Measurements from ENCODE around the gene CRELD2. TPM values are rescaled to one million over a fixed set of nuclear protein-coding genes. Genes with fewer than 3 reads are reported as not detected.
A peak's percentile ranks its signal among the peaks of the same experiment; 100 is the strongest.

The CRELD2 gene
- total RNA-seq, 6 experiments from 2014 or later, result 26.0 to 56.4 (median 47.8) TPM

DNA sequence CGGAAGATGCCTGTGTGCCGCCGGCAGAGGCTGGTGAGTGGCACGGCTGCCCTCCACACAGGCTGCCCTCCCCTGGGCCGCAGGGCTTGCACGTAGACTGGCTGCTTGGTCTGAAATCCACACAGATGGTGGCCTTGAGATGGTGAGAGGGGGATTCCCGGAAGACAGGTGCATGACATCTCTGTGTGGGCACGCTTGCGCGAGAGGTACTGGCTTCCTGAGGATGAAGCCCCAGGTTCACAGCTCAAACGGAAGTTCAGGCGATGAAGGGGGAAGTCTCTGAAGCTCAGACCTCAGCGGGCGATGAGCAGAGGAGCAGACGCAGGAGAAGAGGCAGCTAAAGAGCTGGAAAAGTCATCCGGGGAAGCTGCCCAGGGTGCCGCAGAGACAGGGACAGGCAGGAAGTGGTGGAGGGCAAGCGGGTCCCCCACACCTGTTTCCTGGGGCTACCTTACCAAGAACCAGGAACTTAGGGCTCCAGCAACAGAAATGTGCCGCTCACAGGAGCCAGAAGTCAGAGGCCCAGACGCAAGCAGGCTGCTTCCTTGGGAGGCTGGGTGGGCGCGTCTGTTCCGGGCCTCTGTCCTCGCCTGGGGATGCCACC lies 7.2 kb downstream of the CRELD2 start:
- peaks cover 0 to 10% (median 5%) of the 10 kb centered on the region in 4 donors for H3K36me3 ChIP-seq
- no peak overlapping the region for H3K4me3 ChIP-seq
- no peaks in the 10 kb centered on the region for H3K9me3 ChIP-seq
- WGBS (ENCODE audit: insufficient coverage, low coverage, low lambda C conversion rate, missing lambda C conversion rate), result 77% methylated on average over 12 of the region's 24 CpGs
- no peak for ATAC-seq
- intact Hi-C loops (cut with DNase I), result loop anchor here in 1 of 2 donors (5.0 to 10.0 kb wide), 2 partner anchors 107 to 161 kb away; no protein-coding TSS in a partner anchor
- H3K27me3 ChIP-seq, result no peaks in the 10 kb centered on the region
- peak overlapping the region in 1 of 3 donors; percentile 13 for H3K27ac ChIP-seq
- H3K4me1 ChIP-seq, result peaks cover 0 to 4% (median 2%) of the 10 kb centered on the region in 4 donors
- peak in 1 of 3 donors; percentile 34 for DNase-seq
- no peak for TF ChIP-seq POLR2A (IDR thresholded peaks at IDR 0.05)
- TF ChIP-seq, protein P1, sequence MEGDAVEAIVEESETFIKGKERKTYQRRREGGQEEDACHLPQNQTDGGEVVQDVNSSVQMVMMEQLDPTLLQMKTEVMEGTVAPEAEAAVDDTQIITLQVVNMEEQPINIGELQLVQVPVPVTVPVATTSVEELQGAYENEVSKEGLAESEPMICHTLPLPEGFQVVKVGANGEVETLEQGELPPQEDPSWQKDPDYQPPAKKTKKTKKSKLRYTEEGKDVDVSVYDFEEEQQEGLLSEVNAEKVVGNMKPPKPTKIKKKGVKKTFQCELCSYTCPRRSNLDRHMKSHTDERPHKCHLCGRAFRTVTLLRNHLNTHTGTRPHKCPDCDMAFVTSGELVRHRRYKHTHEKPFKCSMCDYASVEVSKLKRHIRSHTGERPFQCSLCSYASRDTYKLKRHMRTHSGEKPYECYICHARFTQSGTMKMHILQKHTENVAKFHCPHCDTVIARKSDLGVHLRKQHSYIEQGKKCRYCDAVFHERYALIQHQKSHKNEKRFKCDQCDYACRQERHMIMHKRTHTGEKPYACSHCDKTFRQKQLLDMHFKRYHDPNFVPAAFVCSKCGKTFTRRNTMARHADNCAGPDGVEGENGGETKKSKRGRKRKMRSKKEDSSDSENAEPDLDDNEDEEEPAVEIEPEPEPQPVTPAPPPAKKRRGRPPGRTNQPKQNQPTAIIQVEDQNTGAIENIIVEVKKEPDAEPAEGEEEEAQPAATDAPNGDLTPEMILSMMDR (IDR thresholded peaks at IDR 0.05), result no peak

DNA sequence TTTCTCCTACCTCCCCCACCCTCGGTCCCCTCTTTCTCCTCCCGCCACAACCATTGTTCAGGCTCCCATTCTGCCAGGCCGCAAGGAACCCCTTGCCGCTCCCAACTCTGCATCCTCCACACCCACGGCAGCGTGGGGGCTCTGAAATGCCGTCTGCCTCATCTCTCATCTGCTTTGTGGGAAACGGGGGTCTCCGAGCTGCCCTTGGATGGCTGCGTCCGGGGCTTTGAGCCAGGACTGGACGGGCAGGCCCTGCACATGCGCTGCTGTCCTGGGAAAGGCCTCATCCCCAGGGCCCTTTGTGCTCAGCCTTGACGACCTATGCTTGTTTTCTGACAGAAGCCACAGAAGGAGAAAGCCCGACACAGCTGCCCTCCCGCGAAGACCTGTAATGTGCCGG lies 8.5 kb downstream of the CRELD2 start:
- DNase-seq, result no peak
- ATAC-seq, result no peak
- intact Hi-C loops (cut with DNase I), result loop anchor here in 1 of 2 donors (5.0 to 10.0 kb wide), 2 partner anchors 105 to 162 kb away; no protein-coding TSS in a partner anchor
- Histone ChIP-seq H3K36me3 (peaks cover 0 to 5% (median 2%) of the 10 kb centered on the region in 4 donors), H3K27ac (no peak overlapping the region), H3K4me1 (peaks cover 0 to 11% (median 6%) of the 10 kb centered on the region in 4 donors), H3K27me3 (no peaks in the 10 kb centered on the region), H3K9me3 (no peaks in the 10 kb centered on the region), H3K4me3 (no peak overlapping the region)
- 88% methylated on average over 7 of the region's 18 CpGs for WGBS (ENCODE audit: insufficient coverage, low coverage, low lambda C conversion rate, missing lambda C conversion rate)
- TF ChIP-seq POLR2A (IDR thresholded peaks at IDR 0.05), result no peak
- TF ChIP-seq, protein P1 (IDR thresholded peaks at IDR 0.05), result no peak

DNA sequence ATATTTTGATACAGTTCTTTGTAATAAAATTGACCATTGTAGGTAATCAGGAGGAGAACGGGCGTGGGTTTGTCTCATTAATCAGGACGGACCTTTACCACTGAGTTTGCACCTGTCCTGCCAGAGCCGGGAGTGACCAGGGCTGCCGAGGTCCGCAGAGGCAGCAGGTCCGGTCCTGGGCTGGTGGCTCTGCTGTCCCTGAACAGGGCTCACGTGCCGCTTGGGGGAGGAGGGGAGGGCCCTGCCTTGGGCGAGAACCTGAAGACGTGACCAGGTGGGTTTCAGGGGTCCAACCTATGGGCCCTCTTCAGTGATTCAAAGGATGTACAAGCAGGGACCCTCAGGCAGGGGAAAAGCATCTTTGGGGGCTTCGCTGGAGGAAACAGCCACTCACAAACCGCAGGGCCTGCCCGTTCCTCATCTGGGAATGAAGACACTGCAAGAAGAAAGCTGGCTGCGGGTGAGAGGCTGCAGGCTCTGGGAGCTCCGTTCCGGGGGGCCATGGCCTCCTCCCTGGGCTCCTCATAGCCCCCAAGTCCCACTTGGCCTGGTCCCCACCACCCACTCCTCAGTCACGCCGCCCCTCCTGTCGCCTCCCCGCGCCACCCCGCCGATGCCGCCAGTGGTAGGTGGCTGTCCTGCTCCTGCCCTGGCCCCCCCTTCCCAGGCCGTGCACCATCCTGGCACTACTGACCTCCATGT lies 9.2 kb downstream of the CRELD2 start:
- WGBS (ENCODE audit: insufficient coverage, low coverage, low lambda C conversion rate, missing lambda C conversion rate), result 80% methylated on average over 5 of the region's 26 CpGs
- TF ChIP-seq, protein P1 (IDR thresholded peaks at IDR 0.05), result no peak
- no peak for TF ChIP-seq POLR2A (IDR thresholded peaks at IDR 0.05)
- intact Hi-C loops (cut with DNase I), result loop anchor here (2.0 to 10.0 kb wide), 3 partner anchors 105 to 163 kb away; no protein-coding TSS in a partner anchor

DNA sequence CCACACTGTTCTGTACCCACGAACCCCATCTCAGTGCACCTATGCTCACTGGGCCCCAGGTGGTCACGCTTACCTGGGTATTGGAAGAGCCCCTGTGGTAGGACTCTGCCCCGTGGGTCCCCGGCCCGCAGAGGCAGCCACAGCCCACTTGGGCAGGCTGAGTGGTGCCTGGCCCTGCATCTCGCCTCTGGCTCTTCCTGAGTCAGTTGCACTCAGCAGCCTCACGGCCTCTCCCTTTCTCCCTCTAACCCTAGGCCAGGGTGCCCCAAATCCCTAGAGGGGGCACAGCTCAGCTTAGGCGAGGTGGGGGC lies 9.7 kb downstream of the CRELD2 start:
- Histone ChIP-seq H3K4me1 (peaks cover 0 to 11% (median 6%) of the 10 kb centered on the region in 4 donors), H3K36me3 (peaks cover 0 to 5% (median 2%) of the 10 kb centered on the region in 4 donors), H3K27ac (no peak overlapping the region), H3K27me3 (no peaks in the 10 kb centered on the region), H3K9me3 (no peaks in the 10 kb centered on the region), H3K4me3 (no peak overlapping the region)
- no peak for ATAC-seq
- WGBS (ENCODE audit: insufficient coverage, low coverage, low lambda C conversion rate, missing lambda C conversion rate), result 83% methylated on average over 7 of the region's 8 CpGs
- no peak for DNase-seq
- no peak for TF ChIP-seq POLR2A (IDR thresholded peaks at IDR 0.05)
- TF ChIP-seq, protein P1 (IDR thresholded peaks at IDR 0.05), result no peak
- intact Hi-C loops (cut with DNase I), result loop anchor here (2.0 to 10.0 kb wide), 3 partner anchors 104 to 163 kb away; no protein-coding TSS in a partner anchor

More for the DNA sequence above, 9.2 kb downstream of the CRELD2 start:
- Histone ChIP-seq H3K27ac (no peak overlapping the region), H3K4me1 (peaks cover 0 to 11% (median 6%) of the 10 kb centered on the region in 4 donors), H3K9me3 (no peaks in the 10 kb centered on the region), H3K36me3 (peaks cover 0 to 5% (median 2%) of the 10 kb centered on the region in 4 donors), H3K27me3 (no peaks in the 10 kb centered on the region), H3K4me3 (no peak overlapping the region)
- DNase-seq (no peak), ATAC-seq (no peak)
